Measurements from ENCODE around the gene FMN2. TPM values are rescaled to one million over a fixed set of nuclear protein-coding genes. Genes with fewer than 3 reads are reported as not detected.

FMN2 gene
- total RNA-seq, 3 donors from 2014 or later = 0.96 to 30.4 (median 3.5) TPM

GRCh38 chr1:240107058-240107684 is 15.5 kb downstream of the FMN2 start:
- ATAC-seq = no peak
- Histone ChIP-seq H3K4me1 (ENCODE audit: low read depth) (peaks cover 21% of the 10 kb centered on the region), H3K9me3 (no peaks in the 10 kb centered on the region), H3K36me3 (ENCODE audit: low read depth) (no peaks in the 10 kb centered on the region), H3K4me3 (no peak overlapping the region)
- intact Hi-C loops (cut with DNase I, micrococcal nuclease) = no loop called here
- no peak for DNase-seq
- TF ChIP-seq, protein P1, sequence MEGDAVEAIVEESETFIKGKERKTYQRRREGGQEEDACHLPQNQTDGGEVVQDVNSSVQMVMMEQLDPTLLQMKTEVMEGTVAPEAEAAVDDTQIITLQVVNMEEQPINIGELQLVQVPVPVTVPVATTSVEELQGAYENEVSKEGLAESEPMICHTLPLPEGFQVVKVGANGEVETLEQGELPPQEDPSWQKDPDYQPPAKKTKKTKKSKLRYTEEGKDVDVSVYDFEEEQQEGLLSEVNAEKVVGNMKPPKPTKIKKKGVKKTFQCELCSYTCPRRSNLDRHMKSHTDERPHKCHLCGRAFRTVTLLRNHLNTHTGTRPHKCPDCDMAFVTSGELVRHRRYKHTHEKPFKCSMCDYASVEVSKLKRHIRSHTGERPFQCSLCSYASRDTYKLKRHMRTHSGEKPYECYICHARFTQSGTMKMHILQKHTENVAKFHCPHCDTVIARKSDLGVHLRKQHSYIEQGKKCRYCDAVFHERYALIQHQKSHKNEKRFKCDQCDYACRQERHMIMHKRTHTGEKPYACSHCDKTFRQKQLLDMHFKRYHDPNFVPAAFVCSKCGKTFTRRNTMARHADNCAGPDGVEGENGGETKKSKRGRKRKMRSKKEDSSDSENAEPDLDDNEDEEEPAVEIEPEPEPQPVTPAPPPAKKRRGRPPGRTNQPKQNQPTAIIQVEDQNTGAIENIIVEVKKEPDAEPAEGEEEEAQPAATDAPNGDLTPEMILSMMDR (IDR thresholded peaks at IDR 0.05) = no peak

GRCh38 chr1:240109130-240109529 is 17.4 kb downstream of the FMN2 start:
- no peak overlapping the region for H3K4me3 ChIP-seq
- peaks cover 21% of the 10 kb centered on the region for H3K4me1 ChIP-seq (ENCODE audit: low read depth)
- H3K9me3 ChIP-seq = no peaks in the 10 kb centered on the region
- H3K36me3 ChIP-seq (ENCODE audit: low read depth) = no peaks in the 10 kb centered on the region
- ATAC-seq (no peak), DNase-seq (no peak)
- intact Hi-C loops (cut with DNase I, micrococcal nuclease) = no loop called here
- TF ChIP-seq, protein P1 (IDR thresholded peaks at IDR 0.05) = no peak

DNA sequence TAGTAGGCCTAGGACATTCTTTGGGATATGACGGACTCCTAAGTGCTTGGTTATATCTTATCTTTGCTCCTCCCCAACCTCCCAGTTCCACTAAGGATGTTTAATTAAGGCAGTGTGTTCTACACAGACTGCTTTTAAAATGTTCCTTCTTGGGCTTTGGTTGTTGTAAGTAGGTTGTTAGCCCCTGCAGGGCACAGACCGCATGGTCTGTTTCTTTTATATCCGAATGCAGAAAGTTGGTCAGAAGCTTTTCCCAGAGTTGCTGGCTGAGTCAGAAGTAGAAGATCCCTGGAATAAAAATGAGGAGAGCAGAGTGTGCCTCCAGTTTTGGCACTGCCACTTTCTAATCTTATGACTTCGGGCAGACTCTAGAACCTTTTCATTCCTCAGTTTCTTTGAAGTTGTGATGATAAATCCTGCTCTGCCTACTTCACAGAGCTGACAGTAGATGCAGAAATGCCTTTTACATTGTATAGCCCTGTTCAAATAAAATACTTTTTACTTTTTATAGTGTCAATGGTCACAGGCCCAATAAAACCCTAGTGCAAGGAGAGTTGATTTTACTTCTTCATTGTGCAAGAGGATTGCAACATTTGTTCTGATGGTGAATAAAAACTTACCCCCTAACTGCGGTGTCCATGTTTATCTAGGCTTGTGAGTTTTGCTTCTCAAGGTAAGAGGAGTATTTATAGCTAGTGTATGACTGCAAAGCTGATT is 18.4 kb downstream of the FMN2 start:
- Histone ChIP-seq H3K4me3 (no peak overlapping the region), H3K4me1 (ENCODE audit: low read depth) (peaks cover 21% of the 10 kb centered on the region), H3K9me3 (no peaks in the 10 kb centered on the region), H3K36me3 (ENCODE audit: low read depth) (no peaks in the 10 kb centered on the region)
- ATAC-seq (peak; percentile 55), DNase-seq (no peak)
- TF ChIP-seq, protein P1 (IDR thresholded peaks at IDR 0.05) = no peak
- intact Hi-C loops (cut with DNase I, micrococcal nuclease) = no loop called here

DNA sequence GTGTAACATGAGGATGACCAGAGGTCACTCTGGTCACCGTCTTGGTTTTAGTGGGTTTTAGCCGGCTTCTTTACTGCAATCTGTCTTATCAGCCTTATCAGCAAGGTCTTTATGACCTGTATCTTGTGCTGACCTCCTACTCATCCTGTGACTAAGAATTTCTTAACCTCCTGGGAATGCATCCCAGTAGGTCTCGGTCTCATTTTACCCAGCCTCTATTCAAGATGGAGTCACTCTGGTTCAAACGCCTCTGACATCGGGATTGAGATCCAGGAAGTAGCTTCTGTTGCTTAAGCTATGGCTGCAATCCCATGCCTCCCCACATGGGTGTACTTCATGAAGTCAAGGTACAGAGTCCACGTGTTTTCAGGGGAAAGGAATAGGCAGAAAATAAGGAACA is 19.9 kb downstream of the FMN2 start:
- intact Hi-C loops (cut with DNase I, micrococcal nuclease) = no loop called here
- ATAC-seq = peak; percentile 54

GRCh38 chr1:240114222-240114621 is 22.5 kb downstream of the FMN2 start:
- intact Hi-C loops (cut with DNase I, micrococcal nuclease) = no loop called here

More for the DNA sequence above, 19.9 kb downstream of the FMN2 start:
- TF ChIP-seq, protein P1 (IDR thresholded peaks at IDR 0.05) = no peak
- peaks cover 21% of the 10 kb centered on the region for H3K4me1 ChIP-seq (ENCODE audit: low read depth)
- no peak overlapping the region for H3K4me3 ChIP-seq
- H3K9me3 ChIP-seq = no peaks in the 10 kb centered on the region
- no peaks in the 10 kb centered on the region for H3K36me3 ChIP-seq (ENCODE audit: low read depth)
- DNase-seq = peak in 2 of 3 donors; percentile 49 to 73

More at GRCh38 chr1:240114222-240114621, 22.5 kb downstream of the FMN2 start:
- ATAC-seq (no peak), DNase-seq (no peak)
- no peaks in the 10 kb centered on the region for H3K9me3 ChIP-seq
- TF ChIP-seq, protein P1 (IDR thresholded peaks at IDR 0.05) = no peak
- H3K4me3 ChIP-seq = no peak overlapping the region
- H3K4me1 ChIP-seq (ENCODE audit: low read depth) = peaks cover 21% of the 10 kb centered on the region
- H3K36me3 ChIP-seq (ENCODE audit: low read depth) = no peaks in the 10 kb centered on the region
